ENCODE results near the gene DUOX1.
A peak's percentile ranks its signal among the peaks of the same experiment; 100 is the strongest.

The DUOX1 gene

GRCh38 chr15:45161666-45162065 is 31.9 kb downstream of the DUOX1 start:
- Histone ChIP-seq H3K79me2 (no peaks in the 10 kb centered on the region), H3K9ac (no peak overlapping the region), H3K4me3 (ENCODE audit: low read depth, low read length) (no peak overlapping the region), H3K9me3 (ENCODE audit: control insufficient read depth, low read length) (no peaks in the 10 kb centered on the region), H3K27ac (no peak overlapping the region), H2AFZ (no peak overlapping the region), H3K4me1 (no peaks in the 10 kb centered on the region), H3K36me3 (ENCODE audit: control insufficient read depth, insufficient read depth, low read length) (no peaks in the 10 kb centered on the region), H3K4me2 (ENCODE audit: low read length) (no peak overlapping the region), H3K27me3 (ENCODE audit: control insufficient read depth, insufficient read depth, low read length) (no peaks in the 10 kb centered on the region)
- TF ChIP-seq CTCF (IDR thresholded peaks at IDR 0.05), result no peak

- Histone ChIP-seq H3K79me2 (no peaks in the 10 kb centered on the region), H3K36me3 (ENCODE audit: control insufficient read depth, insufficient read depth, low read length) (no peaks in the 10 kb centered on the region), H3K4me1 (no peaks in the 10 kb centered on the region), H3K4me3 (ENCODE audit: low read depth, low read length) (no peak overlapping the region), H3K27me3 (ENCODE audit: control insufficient read depth, insufficient read depth, low read length) (no peaks in the 10 kb centered on the region), H3K9me3 (ENCODE audit: control insufficient read depth, low read length) (no peaks in the 10 kb centered on the region), H3K27ac (no peak overlapping the region), H2AFZ (no peak overlapping the region), H3K9ac (no peak overlapping the region), H3K4me2 (ENCODE audit: low read length) (no peak overlapping the region)
- peak; percentile 68 for TF ChIP-seq CTCF (IDR thresholded peaks at IDR 0.05)
These were observed 33.1 kb downstream of the DUOX1 start for GRCh38 chr15:45162771-45163507.

GRCh38 chr15:45163508-45163856 is 33.7 kb downstream of the DUOX1 start:
- Histone ChIP-seq H3K9ac (no peak overlapping the region), H3K27me3 (ENCODE audit: control insufficient read depth, insufficient read depth, low read length) (no peaks in the 10 kb centered on the region), H3K4me1 (no peaks in the 10 kb centered on the region), H3K4me3 (ENCODE audit: low read depth, low read length) (no peak overlapping the region), H2AFZ (no peak overlapping the region), H3K79me2 (no peaks in the 10 kb centered on the region), H3K36me3 (ENCODE audit: control insufficient read depth, insufficient read depth, low read length) (no peaks in the 10 kb centered on the region), H3K4me2 (ENCODE audit: low read length) (no peak overlapping the region), H3K27ac (no peak overlapping the region), H3K9me3 (ENCODE audit: control insufficient read depth, low read length) (no peaks in the 10 kb centered on the region)
- no peak for TF ChIP-seq CTCF (IDR thresholded peaks at IDR 0.05)

GRCh38 chr15:45164914-45165313 is 35.1 kb downstream of the DUOX1 start:
- no peak for TF ChIP-seq CTCF (IDR thresholded peaks at IDR 0.05)
- H3K36me3 ChIP-seq (ENCODE audit: control insufficient read depth, insufficient read depth, low read length), result no peaks in the 10 kb centered on the region
- H3K9ac ChIP-seq, result no peak overlapping the region
- H3K27me3 ChIP-seq (ENCODE audit: control insufficient read depth, insufficient read depth, low read length), result no peaks in the 10 kb centered on the region
- H2AFZ ChIP-seq, result no peak overlapping the region
- H3K4me1 ChIP-seq, result no peaks in the 10 kb centered on the region
- no peak overlapping the region for H3K27ac ChIP-seq
- H3K4me2 ChIP-seq (ENCODE audit: low read length), result no peak overlapping the region
- H3K4me3 ChIP-seq (ENCODE audit: low read depth, low read length), result no peak overlapping the region
- H3K9me3 ChIP-seq (ENCODE audit: control insufficient read depth, low read length), result no peaks in the 10 kb centered on the region
- H3K79me2 ChIP-seq, result no peaks in the 10 kb centered on the region

GRCh38 chr15:45165536-45165935 is 35.7 kb downstream of the DUOX1 start:
- H3K27ac ChIP-seq, result no peak overlapping the region
- H3K27me3 ChIP-seq (ENCODE audit: control insufficient read depth, insufficient read depth, low read length), result no peaks in the 10 kb centered on the region
- no peaks in the 10 kb centered on the region for H3K4me1 ChIP-seq
- no peak overlapping the region for H2AFZ ChIP-seq
- H3K4me3 ChIP-seq (ENCODE audit: low read depth, low read length), result no peak overlapping the region
- H3K9ac ChIP-seq, result no peak overlapping the region
- H3K4me2 ChIP-seq (ENCODE audit: low read length), result no peak overlapping the region
- TF ChIP-seq CTCF (IDR thresholded peaks at IDR 0.05), result no peak
- no peaks in the 10 kb centered on the region for H3K36me3 ChIP-seq (ENCODE audit: control insufficient read depth, insufficient read depth, low read length)
- no peaks in the 10 kb centered on the region for H3K79me2 ChIP-seq
- no peaks in the 10 kb centered on the region for H3K9me3 ChIP-seq (ENCODE audit: control insufficient read depth, low read length)

All from parathyroid adenoma (tissue), 2 donors.